Fibroblast of villous mesenchyme (primary cell): ENCODE measurements around the gene NHSL1. TPM values are rescaled to one million over a fixed set of nuclear protein-coding genes. Genes with fewer than 3 reads are reported as not detected.

Experiments used
- DNase-seq: peaks from one replicate; pipeline ENCODE4 v3.0.0-alpha.2; 2010; ENCODE audit warnings: low read depth
- H3K4me3 ChIP-seq: 2 replicates; pipeline ENCODE4 v1.5.1; 2011; ENCODE audit warnings: low read depth, mild to moderate bottlenecking, low read length
- total RNA-seq: library from RNA; depleted of rRNA; stranded (reverse); fragments of >200 nt; gene quantifications from 2 replicates; pipeline ENCODE4 v1.2.3, GENCODE V29; 2012
- TF ChIP-seq, protein P1 (sequence below): IDR thresholded peaks from 2 replicates; pipeline ENCODE4 v1.5.1; 2012; ENCODE audit warnings: low read depth, mild to moderate bottlenecking, low read length; ENCODE audit not compliant: insufficient read depth

NHSL1 gene
- total RNA-seq, 1 donor, result 4.7 TPM

- no peak overlapping the region for H3K4me3 ChIP-seq
- no peak for DNase-seq
- TF ChIP-seq, protein P1, sequence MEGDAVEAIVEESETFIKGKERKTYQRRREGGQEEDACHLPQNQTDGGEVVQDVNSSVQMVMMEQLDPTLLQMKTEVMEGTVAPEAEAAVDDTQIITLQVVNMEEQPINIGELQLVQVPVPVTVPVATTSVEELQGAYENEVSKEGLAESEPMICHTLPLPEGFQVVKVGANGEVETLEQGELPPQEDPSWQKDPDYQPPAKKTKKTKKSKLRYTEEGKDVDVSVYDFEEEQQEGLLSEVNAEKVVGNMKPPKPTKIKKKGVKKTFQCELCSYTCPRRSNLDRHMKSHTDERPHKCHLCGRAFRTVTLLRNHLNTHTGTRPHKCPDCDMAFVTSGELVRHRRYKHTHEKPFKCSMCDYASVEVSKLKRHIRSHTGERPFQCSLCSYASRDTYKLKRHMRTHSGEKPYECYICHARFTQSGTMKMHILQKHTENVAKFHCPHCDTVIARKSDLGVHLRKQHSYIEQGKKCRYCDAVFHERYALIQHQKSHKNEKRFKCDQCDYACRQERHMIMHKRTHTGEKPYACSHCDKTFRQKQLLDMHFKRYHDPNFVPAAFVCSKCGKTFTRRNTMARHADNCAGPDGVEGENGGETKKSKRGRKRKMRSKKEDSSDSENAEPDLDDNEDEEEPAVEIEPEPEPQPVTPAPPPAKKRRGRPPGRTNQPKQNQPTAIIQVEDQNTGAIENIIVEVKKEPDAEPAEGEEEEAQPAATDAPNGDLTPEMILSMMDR, result no peak
Observed at GRCh38 chr6:138507977-138508675, 8.8 kb upstream of the NHSL1 start.

GRCh38 chr6:138504764-138505689 is 5.7 kb upstream of the NHSL1 start:
- no peak overlapping the region for H3K4me3 ChIP-seq

DNA sequence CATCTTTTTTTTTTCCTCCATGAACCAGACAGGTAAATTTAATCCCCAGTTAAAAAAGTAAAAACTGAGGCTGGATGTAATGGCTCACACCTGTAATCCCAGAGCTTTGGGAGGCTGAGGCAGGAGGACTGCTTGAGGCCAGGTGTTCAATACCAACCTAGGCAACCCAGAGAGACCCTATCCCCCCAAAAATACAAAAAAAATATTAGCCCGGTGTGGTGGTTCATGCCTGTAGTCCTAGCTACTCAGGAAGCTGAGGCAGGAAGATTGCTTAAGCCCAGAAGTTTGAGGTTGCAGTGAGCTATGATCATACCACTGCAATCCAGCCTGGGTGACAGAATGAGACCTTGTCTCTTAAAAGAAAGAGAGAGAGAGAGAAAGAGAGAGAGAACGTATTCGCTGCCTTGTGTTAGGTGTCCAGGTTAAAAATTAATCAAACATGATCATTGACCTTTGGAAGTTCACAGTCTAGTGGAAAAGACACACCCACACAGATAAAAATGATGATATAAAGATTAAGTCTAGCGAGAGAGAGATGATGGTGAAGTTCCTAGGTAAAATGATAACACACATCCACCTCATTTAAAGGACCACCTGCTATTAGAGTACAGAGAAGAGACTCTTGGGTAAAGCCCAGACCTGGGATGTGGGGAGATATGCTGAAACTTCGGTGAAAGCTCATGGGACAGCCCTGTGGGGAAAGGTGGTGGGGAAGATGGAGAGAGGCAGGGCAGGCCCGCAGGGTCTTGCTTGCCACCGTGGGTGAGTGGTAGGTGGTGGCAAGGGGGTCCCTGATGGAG is 4.8 kb upstream of the NHSL1 start:
- TF ChIP-seq, protein P1, result no peak
- H3K4me3 ChIP-seq, result no peak overlapping the region
- no peak for DNase-seq

More at GRCh38 chr6:138504764-138505689, 5.7 kb upstream of the NHSL1 start:
- TF ChIP-seq, protein P1, result no peak
- DNase-seq, result no peak

DNA sequence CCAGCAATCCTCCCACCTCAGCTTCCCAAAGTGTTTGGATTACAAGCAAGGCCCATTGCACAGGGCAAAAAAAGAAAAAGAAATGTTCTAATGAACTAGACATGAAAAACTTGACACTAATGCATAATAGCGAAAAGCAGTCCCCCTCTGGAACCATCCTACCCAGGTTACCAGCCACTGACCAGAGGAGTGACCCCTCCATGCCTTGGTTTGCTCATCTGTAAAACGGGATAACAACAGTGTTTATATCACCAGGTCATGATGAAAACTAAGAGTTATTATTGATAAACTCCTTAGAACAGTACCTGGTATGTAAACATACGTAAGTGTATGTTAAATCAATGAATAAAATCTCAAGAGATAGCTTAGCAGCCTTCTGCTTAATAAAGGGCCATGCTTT is 3.3 kb upstream of the NHSL1 start:
- no peak for DNase-seq
- TF ChIP-seq, protein P1, result no peak
- no peak overlapping the region for H3K4me3 ChIP-seq

DNA sequence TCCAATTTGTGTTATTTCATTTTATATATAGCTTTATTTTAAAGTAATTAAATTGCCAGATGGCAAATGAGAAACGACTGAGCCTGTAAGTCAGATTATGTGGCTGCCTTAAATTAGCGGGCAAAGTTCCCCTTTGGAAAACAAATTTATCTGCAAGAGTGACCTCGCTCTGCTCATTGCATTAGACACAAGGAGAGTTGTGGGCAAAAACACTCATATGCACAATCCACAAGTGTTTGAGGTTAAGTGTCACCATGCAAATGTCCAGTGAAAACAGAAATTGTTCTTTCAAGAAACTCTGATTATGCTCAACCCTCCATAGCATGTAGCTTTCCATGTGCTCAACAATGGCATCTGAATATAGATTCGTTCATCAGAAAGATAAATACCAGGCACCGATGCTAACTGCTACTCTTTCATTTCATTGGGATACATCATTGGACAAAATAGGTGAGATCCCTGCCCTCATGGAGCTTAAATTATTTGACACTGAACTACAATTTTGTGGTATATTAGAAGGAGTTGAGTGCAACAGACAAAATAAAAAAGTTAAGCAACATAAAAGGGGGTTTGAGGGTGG is 1.7 kb upstream of the NHSL1 start:
- no peak for DNase-seq
- H3K4me3 ChIP-seq, result no peak overlapping the region
- TF ChIP-seq, protein P1, result no peak

- H3K4me3 ChIP-seq, result no peak overlapping the region
- DNase-seq, result no peak
- TF ChIP-seq, protein P1, result no peak
Observed at GRCh38 chr6:138500045-138500665, 861 bp upstream of the NHSL1 start.
